Measurements from ENCODE around the gene SETD7. TPM values are rescaled to one million over a fixed set of nuclear protein-coding genes. Genes with fewer than 3 reads are reported as not detected.

The SETD7 gene
- polyA plus RNA-seq, 1 donor from 2014 or later, result 12.0 TPM

DNA sequence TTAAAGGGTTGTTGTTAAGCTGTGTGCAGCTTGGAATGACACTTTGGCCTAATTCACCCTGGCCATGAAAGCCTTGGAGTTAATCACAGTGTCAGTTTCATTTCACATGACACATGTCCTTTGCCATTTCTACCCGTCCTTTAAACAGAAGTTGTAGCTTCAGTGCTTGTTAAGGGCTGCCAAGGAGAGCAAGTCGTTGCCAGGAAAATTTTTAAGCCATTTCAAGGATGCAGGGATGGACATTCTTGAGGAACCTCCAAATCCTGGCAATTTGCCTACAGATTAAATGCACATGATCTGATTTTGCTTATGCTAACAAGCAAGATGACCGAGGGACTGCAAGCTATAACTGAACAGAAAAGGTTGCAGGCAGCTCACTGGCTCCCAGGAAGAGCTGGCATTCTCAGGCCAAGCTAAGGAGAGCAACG is 40.5 kb downstream of the SETD7 start:
- no peaks in the 10 kb centered on the region for H3K9me3 ChIP-seq (ENCODE audit: low read length)
- H3F3A ChIP-seq (ENCODE audit: insufficient read depth, low read length, poor library complexity, severe bottlenecking), result no peaks in the 10 kb centered on the region
- no peaks in the 10 kb centered on the region for H3K79me2 ChIP-seq (replicated peaks; ENCODE audit: insufficient read depth, low read length)
- peaks cover 11% of the 10 kb centered on the region for H3K36me3 ChIP-seq (ENCODE audit: insufficient read depth, low read length)
- no peak overlapping the region for H3K4me3 ChIP-seq (ENCODE audit: low read length)
- H3K9ac ChIP-seq (ENCODE audit: low read length), result no peak overlapping the region
- no peak overlapping the region for H3K27ac ChIP-seq (ENCODE audit: low read length)
- H3K9me2 ChIP-seq (ENCODE audit: insufficient read depth, low read length), result no peaks in the 10 kb centered on the region
- no peaks in the 10 kb centered on the region for H4K20me1 ChIP-seq (ENCODE audit: insufficient read depth)
- no peaks in the 10 kb centered on the region for H3K27me3 ChIP-seq (ENCODE audit: insufficient read depth, low read depth, low read length)
- TF ChIP-seq POLR2AphosphoS5 (IDR thresholded peaks at IDR 0.05) (peak; percentile 43), SMC3 (conservative IDR thresholded peaks at IDR 0.05; ENCODE audit: poor library complexity) (no peak)
- no peak overlapping the region for H3K4me2 ChIP-seq (ENCODE audit: low read length)
- H2AFZ ChIP-seq (ENCODE audit: low read depth, low read length), result no peak overlapping the region

DNA sequence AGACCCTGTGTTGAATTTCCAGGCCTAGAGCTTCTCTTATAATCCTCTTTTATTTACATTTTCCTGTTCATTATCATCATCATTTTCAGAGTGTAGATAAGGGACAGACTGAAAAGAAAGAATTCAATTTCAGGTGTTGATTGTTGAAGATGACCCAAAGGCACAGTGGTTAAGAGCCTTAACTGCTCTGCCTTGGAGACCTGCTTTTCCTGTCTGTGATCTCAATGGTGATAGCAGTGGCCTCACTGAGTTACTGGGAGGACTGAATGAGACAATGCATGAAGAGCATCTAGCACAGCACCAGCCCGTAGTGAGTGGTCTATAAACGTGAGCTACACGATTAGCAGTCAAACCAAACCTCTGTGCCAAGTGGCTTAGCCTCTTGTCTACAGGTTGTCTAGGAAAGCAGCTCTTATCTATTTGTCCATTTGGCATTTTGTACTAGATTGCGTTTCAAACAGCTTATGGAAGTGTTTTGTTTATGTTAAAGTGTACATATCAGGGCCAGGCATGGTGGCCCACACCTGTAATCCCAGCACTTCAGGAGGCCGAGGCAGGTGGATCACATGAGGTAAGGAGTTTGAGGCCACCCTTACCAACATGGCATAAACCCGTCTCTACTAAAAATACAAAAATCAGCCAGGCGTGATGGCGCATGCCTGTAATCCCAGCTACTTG is 41.5 kb downstream of the SETD7 start:
- no peaks in the 10 kb centered on the region for H3K9me3 ChIP-seq (ENCODE audit: low read length)
- H3K9me2 ChIP-seq (ENCODE audit: insufficient read depth, low read length), result no peaks in the 10 kb centered on the region
- no peak overlapping the region for H3K9ac ChIP-seq (ENCODE audit: low read length)
- no peak overlapping the region for H3K4me2 ChIP-seq (ENCODE audit: low read length)
- no peaks in the 10 kb centered on the region for H3K27me3 ChIP-seq (ENCODE audit: insufficient read depth, low read depth, low read length)
- peaks cover 16% of the 10 kb centered on the region for H3K36me3 ChIP-seq (ENCODE audit: insufficient read depth, low read length)
- H3F3A ChIP-seq (ENCODE audit: insufficient read depth, low read length, poor library complexity, severe bottlenecking), result no peaks in the 10 kb centered on the region
- no peak overlapping the region for H3K27ac ChIP-seq (ENCODE audit: low read length)
- H3K79me2 ChIP-seq (replicated peaks; ENCODE audit: insufficient read depth, low read length), result no peaks in the 10 kb centered on the region
- H4K20me1 ChIP-seq (ENCODE audit: insufficient read depth), result no peaks in the 10 kb centered on the region
- H2AFZ ChIP-seq (ENCODE audit: low read depth, low read length), result no peak overlapping the region
- TF ChIP-seq EZH2 (IDR thresholded peaks at IDR 0.05; ENCODE audit: borderline replicate concordance, insufficient read depth, low read length, poor library complexity, severe bottlenecking), result no peak
- TF ChIP-seq, protein P1, sequence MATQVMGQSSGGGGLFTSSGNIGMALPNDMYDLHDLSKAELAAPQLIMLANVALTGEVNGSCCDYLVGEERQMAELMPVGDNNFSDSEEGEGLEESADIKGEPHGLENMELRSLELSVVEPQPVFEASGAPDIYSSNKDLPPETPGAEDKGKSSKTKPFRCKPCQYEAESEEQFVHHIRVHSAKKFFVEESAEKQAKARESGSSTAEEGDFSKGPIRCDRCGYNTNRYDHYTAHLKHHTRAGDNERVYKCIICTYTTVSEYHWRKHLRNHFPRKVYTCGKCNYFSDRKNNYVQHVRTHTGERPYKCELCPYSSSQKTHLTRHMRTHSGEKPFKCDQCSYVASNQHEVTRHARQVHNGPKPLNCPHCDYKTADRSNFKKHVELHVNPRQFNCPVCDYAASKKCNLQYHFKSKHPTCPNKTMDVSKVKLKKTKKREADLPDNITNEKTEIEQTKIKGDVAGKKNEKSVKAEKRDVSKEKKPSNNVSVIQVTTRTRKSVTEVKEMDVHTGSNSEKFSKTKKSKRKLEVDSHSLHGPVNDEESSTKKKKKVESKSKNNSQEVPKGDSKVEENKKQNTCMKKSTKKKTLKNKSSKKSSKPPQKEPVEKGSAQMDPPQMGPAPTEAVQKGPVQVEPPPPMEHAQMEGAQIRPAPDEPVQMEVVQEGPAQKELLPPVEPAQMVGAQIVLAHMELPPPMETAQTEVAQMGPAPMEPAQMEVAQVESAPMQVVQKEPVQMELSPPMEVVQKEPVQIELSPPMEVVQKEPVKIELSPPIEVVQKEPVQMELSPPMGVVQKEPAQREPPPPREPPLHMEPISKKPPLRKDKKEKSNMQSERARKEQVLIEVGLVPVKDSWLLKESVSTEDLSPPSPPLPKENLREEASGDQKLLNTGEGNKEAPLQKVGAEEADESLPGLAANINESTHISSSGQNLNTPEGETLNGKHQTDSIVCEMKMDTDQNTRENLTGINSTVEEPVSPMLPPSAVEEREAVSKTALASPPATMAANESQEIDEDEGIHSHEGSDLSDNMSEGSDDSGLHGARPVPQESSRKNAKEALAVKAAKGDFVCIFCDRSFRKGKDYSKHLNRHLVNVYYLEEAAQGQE (IDR thresholded peaks at IDR 0.05; ENCODE audit: borderline replicate concordance), result no peak
- TF ChIP-seq POLR2AphosphoS5 (IDR thresholded peaks at IDR 0.05), result no peak
- TF ChIP-seq TAF1 (IDR thresholded peaks at IDR 0.05; ENCODE audit: low read depth), result no peak
- TF ChIP-seq, protein P2, sequence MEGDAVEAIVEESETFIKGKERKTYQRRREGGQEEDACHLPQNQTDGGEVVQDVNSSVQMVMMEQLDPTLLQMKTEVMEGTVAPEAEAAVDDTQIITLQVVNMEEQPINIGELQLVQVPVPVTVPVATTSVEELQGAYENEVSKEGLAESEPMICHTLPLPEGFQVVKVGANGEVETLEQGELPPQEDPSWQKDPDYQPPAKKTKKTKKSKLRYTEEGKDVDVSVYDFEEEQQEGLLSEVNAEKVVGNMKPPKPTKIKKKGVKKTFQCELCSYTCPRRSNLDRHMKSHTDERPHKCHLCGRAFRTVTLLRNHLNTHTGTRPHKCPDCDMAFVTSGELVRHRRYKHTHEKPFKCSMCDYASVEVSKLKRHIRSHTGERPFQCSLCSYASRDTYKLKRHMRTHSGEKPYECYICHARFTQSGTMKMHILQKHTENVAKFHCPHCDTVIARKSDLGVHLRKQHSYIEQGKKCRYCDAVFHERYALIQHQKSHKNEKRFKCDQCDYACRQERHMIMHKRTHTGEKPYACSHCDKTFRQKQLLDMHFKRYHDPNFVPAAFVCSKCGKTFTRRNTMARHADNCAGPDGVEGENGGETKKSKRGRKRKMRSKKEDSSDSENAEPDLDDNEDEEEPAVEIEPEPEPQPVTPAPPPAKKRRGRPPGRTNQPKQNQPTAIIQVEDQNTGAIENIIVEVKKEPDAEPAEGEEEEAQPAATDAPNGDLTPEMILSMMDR (IDR thresholded peaks at IDR 0.05; ENCODE audit: poor library complexity, severe bottlenecking), result no peak
- no peak for TF ChIP-seq SMC3 (conservative IDR thresholded peaks at IDR 0.05; ENCODE audit: poor library complexity)
- no peak for TF ChIP-seq RAD21 (conservative IDR thresholded peaks at IDR 0.05)
- TF ChIP-seq MXI1 (conservative IDR thresholded peaks at IDR 0.05; ENCODE audit: poor library complexity, severe bottlenecking), result no peak
- no peak for TF ChIP-seq EP300 (conservative IDR thresholded peaks at IDR 0.05; ENCODE audit: poor library complexity, severe bottlenecking)
- H3K4me3 ChIP-seq (ENCODE audit: low read length), result no peak overlapping the region
